ENCODE data around the gene NCEH1.
"Not testable (repeated sequence)": the region's sequence is repeated elsewhere in the genome, so short reads cannot be mapped to it uniquely, and the experiment has no call there.

The NCEH1 gene

GRCh38 chr3:172707967-172708366 is 2.9 kb downstream of the NCEH1 start:
- in situ Hi-C loops (cut with MboI; ENCODE audit: low sequenced_read_pairs, unreplicated experiment) = no loop called here
- no peak for DNase-seq (ENCODE audit: low spot score)
- no peak for TF ChIP-seq CTCF (IDR thresholded peaks at IDR 0.05; ENCODE audit: borderline replicate concordance, control extremely low read depth, extremely low read depth, insufficient read depth, missing control alignments)

- in situ Hi-C loops (cut with MboI; ENCODE audit: low sequenced_read_pairs, unreplicated experiment) = no loop called here
- no peak for DNase-seq (ENCODE audit: low spot score)
- TF ChIP-seq CTCF (IDR thresholded peaks at IDR 0.05; ENCODE audit: borderline replicate concordance, control extremely low read depth, extremely low read depth, insufficient read depth, missing control alignments) = no peak
Observed at GRCh38 chr3:172707030-172707429, 3.8 kb downstream of the NCEH1 start.

GRCh38 chr3:172705170-172705569 is 5.7 kb downstream of the NCEH1 start:
- no peak for DNase-seq (ENCODE audit: low spot score)
- in situ Hi-C loops (cut with MboI; ENCODE audit: low sequenced_read_pairs, unreplicated experiment) = no loop called here
- TF ChIP-seq CTCF (IDR thresholded peaks at IDR 0.05; ENCODE audit: borderline replicate concordance, control extremely low read depth, extremely low read depth, insufficient read depth, missing control alignments) = no peak

- TF ChIP-seq CTCF (IDR thresholded peaks at IDR 0.05; ENCODE audit: borderline replicate concordance, control extremely low read depth, extremely low read depth, insufficient read depth, missing control alignments) = no peak
- no peak for DNase-seq (ENCODE audit: low spot score)
- in situ Hi-C loops (cut with MboI; ENCODE audit: low sequenced_read_pairs, unreplicated experiment) = no loop called here
Observed at GRCh38 chr3:172704001-172704400, 6.9 kb downstream of the NCEH1 start.

- not testable (repeated sequence) for DNase-seq (ENCODE audit: low spot score)
Observed at GRCh38 chr3:172702731-172703130, 8.1 kb downstream of the NCEH1 start.

GRCh38 chr3:172702256-172702655 is 8.6 kb downstream of the NCEH1 start:
- in situ Hi-C loops (cut with MboI; ENCODE audit: low sequenced_read_pairs, unreplicated experiment) = no loop called here
- no peak for DNase-seq (ENCODE audit: low spot score)
- no peak for TF ChIP-seq CTCF (IDR thresholded peaks at IDR 0.05; ENCODE audit: borderline replicate concordance, control extremely low read depth, extremely low read depth, insufficient read depth, missing control alignments)

More at GRCh38 chr3:172702731-172703130, 8.1 kb downstream of the NCEH1 start:
- in situ Hi-C loops (cut with MboI; ENCODE audit: low sequenced_read_pairs, unreplicated experiment) = not testable (repeated sequence)

- DNase-seq (ENCODE audit: low spot score) = no peak
- in situ Hi-C loops (cut with MboI; ENCODE audit: low sequenced_read_pairs, unreplicated experiment) = no loop called here
- TF ChIP-seq CTCF (IDR thresholded peaks at IDR 0.05; ENCODE audit: borderline replicate concordance, control extremely low read depth, extremely low read depth, insufficient read depth, missing control alignments) = no peak
Observed at GRCh38 chr3:172701751-172702150, 9.1 kb downstream of the NCEH1 start.

Measured in GM13976 (cell line).